Stimulated activated naive CD4-positive, alpha-beta T cell (primary cell): Measurements from ENCODE around the gene TEDC1.
A peak's percentile ranks its signal among the peaks of the same experiment; 100 is the strongest.

ENCODE experiments used
- DNase-seq, 6 experiments: peaks; one replicate each; lab custom pipeline; 2025; lab: John Stamatoyannopoulos, UW

TEDC1 gene

DNA sequence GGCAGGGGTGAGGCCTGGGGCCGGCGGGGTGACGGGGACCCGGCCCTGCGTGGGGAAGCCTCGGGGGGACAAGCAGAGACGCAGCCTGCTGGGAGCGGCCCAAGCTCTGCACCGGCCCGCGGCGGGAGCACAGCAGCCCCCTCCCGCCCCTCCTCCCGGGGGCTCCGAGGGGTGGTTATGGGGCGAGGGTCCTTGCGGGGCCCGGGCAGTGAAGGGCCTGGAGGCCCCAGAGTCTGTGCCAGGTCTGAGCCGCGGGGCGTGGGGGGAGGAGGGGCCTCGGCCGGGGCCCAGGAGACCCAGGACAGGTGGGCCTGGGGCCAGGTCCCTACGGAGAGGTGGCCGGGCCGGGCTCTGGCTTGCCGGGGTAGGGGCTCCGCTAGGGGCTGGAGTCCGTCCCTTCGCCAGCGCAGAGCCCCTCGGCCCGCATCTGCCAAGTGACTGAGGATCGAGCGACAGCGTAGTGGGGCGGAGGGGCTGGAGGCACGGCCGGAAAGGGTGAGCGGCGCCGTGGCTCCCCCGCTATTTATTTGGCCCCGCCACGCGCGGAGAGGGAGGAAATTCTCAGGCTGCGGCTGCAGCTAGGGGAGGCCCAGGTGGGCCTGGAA, 35.8 kb downstream of the TEDC1 start:
- no peak for DNase-seq

DNA sequence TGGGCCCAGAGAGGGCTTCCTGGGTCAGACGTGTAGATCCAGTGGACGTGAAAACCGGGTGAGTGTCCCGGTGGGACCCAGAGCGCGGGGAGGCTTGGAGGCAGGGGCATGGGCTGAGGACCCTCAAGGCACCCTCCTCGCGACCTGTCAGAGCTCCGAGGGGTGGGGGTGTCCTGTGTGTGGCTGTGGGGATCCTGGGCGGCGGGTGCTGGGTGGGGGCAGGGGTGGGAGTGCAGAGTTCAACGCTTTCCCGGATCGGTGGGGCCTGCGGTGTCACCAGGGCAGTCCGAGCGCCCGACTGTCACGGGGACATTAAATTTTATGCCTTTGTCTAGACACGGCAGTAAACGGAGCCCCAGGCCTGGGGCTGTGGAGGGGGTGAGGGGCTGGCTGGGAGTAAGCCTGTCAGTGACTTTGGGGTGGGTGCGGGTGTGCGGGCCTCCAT, 36.4 kb downstream of the TEDC1 start:
- no peak for DNase-seq

DNA sequence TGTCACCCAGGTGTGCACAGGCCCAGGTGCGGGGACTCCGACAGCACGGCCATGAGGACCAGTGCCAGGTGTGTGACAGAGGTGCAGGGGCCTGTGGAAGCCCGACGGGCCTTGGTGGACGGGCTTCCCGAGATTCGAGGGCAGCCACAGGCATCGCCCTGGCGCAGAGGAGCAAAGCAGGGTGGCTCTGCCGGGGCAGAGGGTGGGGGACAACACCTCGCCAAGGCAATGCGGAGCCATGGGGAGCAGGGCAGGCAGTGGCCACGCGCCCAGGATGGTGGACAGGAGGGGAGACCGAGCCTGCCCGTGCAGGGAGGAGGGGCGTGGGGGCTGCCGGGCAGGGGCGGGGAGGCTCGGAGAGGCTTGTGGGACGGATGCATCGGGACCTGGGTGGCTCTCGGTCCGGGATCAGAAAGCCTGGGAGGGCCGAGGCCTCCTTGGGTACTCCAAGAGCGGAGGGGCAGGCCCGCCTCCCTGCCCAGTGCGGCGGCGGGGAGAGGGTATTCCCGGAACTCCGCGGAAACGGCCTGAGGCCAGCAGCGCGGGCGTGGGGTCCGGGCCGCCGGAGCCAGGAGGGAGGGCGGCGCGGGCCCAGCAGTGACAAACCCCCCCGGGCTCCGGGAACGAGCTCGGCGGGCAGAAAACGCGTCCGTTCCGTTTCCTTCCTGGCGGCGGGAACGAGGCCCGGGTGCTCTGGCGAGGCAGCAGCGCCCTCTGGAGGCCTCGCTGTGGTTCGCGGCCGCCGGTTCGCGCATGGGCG, 37.0 kb downstream of the TEDC1 start:
- DNase-seq = peak; percentile 53 to 79 (median 70)

DNA sequence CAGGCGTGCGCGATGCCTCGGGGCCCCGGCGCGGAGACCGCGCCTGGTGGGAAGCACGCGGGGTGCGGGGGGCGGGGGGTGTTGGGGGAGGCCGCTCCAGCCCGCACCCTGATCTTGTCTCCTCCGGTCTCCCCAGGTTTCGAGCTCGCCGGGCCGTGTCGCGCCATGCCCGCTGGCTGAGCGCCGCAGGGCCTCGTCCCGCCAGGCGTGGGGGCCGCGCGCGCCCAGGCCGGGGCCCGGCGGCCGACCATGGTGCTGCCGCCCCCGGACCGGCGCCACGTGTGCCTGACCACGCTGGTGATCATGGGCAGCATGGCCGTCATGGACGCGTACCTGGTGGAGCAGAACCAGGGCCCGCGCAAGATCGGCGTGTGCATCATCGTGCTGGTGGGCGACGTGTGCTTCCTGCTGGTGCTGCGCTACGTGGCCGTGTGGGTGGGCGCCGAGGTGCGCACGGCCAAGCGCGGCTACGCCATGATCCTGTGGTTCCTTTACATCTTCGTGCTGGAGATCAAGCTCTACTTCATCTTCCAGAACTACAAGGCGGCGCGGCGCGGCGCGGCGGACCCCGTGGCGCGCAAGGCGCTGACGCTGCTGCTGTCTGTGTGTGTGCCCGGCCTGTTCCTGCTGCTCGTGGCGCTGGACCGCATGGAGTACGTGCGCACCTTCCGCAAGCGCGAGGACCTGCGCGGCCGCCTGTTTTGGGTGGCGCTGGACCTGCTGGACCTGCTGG, 37.7 kb downstream of the TEDC1 start:
- peak in 2 of 6 experiments; percentile 40 to 56 for DNase-seq

DNA sequence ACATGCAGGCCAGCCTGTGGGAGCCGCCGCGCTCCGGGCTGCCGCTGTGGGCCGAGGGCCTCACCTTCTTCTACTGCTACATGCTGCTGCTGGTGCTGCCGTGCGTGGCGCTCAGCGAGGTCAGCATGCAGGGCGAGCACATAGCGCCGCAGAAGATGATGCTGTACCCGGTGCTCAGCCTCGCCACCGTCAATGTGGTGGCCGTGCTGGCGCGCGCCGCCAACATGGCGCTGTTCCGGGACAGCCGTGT, 38.2 kb downstream of the TEDC1 start:
- peak in 2 of 6 experiments; percentile 50 to 55 for DNase-seq

DNA sequence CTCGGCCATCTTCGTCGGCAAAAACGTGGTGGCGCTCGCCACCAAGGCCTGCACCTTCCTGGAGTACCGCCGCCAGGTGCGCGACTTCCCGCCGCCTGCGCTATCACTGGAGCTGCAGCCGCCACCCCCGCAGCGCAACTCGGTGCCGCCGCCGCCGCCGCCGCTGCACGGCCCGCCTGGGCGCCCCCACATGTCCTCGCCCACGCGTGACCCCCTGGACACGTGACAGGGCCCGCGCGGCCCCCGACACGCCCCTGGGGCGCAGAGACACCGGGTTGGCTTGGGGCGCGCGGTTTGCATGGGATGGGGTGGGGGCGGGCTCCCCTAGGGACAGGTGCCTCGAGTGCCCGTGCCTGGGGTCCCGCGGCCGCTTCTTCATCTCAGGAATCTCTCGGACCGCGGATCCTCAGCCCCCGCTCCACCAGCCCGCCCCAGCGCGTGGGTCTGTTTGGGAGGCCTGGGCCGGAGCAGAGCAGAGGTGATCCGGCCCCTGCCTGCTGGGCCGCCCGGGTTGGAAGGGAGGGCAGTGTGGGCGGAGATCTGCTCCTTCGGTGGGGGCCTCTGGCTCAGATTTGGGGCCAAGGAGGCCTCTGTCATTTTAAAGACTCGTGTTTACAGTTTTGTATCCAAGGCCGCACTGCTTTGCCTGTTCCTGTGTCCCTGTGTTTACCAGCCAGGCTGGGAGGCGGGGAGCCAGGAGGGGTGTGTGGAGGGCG, 38.7 kb downstream of the TEDC1 start:
- DNase-seq = peak in 2 of 6 experiments; percentile 12 to 20

DNA sequence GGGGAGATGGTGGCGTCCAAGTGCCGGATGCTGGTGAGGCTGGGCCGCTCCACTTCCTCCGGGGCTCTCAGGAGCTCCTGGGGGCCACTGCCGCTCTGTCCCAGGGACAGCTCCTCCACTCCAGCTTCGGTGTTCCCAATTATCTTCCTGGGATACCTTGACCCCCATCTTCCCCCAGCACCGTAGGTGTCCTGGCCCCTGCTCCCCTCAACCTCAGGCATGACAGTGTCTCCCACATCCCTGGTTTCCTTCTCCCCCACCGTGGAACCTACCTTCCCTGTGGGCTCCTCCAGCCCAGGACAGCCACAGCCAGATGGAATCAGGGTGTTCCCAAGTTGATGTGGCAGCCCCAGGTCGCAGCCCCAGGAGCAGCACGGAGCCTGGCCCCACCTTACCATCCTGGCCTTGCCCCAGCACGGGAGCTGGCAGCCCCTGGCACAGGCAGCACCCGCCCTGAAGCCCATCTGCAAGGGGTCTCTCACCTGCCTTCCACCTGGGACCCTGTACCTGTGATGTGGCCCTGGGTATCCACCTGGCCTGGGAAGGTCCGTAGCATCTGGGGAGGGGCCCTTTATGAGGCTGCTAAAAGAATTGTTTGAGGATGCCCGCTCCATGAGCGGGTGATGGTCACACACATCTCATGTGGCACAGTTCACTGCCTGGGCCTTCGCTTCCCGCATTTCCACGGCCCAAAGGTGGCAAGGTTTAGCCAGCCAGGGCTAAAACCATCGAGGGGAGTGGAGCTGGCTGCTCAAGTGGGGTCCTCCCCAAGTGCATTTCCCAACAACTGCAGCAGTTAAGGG, 39.4 kb downstream of the TEDC1 start:
- no peak for DNase-seq

DNA sequence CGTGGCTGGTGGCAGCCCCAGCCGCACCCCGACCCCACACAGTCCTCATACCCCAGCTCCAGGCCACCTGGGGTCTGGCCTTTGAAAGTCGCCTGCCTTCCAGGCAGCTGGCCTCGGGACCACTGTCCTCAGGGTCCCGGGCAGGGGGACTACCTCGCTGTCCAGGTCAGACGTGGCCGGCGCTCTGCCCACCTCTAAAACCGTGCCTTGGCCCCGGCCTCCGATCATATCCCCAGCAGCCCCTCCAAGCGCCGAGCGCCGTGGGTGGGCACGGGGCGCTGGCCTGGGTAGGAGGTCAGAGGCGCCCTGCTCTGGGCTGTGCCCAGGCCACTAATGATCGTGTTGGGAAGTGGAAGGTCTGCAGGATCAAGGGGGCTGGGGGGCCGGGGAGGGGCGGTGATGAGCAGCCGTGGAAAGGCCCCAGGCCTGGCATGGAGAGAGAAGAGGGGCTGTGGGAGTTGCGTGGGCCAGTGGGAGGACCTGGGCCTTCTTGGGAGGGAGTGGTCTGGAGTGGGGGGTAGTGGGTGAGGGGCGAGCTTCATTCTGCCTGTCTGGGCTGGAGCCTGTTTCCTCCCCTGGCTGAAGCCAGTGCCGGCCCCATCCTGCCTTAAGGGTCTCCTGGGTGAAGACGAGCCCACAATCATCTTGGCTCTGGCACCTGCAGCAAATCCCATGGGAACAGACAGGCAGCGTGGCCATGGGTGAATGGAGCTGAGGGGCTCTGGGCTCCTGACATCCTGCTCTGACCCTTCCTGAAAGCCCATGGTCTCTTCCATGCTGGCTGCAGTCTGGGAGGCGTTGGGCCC, 40.2 kb downstream of the TEDC1 start:
- no peak for DNase-seq

DNA sequence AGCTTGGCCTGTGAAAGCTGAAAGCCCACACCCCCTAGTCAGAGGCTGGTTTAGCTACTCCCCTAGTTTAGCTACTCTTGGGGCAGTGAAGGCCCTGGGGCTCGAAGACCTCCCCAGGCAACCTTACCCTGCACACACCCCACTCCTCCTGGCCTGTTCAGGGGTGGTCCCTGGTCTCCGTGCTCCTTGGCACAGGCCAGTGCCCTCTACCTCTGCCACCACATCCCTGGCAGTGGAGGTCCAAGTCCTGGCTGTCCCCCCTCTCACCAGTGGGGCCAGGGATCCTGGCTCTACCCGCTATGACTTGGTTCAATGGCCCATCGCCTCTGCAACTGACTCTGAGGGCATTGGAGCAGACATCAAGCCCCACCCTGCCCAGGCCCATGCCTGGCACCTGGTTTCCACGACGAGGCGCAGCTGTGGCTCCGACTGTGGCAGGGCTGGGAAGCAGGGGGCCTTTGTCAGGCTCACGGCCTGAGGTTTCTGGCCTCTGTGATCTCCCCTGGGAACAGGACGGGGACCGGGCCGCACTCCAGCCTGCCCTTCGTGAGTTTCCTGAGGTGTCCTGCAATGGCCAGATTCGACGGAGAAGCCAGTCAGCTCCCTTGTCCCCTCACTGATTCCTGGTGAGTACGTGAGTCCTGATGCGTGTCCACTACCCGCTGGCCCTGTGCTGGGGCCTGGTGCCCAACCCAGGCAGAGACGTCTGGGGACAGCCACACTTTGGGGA, 41.0 kb downstream of the TEDC1 start:
- DNase-seq = no peak

DNA sequence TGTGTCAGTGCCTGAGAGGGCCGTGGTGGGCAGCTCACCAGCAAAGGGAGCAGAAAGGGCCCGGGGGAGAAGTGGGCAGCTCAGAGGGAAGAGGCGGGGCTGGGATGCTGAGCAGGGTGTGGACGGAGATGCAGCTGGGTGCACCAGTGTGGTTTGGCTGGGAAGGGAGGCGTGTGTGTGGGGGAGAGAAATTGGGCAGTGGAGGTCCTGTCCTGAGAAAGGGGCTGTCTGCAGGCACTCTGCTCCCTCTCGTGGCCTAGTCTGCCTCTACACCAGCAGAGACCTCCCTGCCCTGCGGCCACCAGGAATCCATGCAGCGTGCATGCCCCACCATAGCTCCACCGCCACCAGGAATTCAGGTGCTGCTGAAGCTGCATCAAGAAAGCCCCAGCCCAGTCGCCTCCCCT, 41.7 kb downstream of the TEDC1 start:
- no peak for DNase-seq

DNA sequence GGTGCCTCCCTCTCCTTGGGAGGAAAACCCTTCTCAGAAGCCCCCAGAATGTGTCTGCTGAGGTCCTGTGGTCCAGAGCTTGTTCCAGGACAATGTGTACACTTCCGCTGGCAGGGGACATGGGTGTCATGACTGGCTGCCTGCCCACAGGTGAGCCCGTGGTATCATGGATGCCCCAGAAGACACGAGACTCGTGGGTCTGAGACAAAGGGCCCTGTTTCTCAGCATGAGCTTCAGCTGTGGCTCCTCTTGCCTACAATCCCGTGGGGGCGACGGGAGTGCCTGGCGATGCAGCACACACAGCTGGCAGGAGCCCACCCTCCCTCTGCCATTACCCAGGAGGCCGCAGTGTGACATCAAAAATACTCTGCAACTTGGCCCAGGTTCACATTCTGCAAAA, 42.3 kb downstream of the TEDC1 start:
- DNase-seq = no peak

DNA sequence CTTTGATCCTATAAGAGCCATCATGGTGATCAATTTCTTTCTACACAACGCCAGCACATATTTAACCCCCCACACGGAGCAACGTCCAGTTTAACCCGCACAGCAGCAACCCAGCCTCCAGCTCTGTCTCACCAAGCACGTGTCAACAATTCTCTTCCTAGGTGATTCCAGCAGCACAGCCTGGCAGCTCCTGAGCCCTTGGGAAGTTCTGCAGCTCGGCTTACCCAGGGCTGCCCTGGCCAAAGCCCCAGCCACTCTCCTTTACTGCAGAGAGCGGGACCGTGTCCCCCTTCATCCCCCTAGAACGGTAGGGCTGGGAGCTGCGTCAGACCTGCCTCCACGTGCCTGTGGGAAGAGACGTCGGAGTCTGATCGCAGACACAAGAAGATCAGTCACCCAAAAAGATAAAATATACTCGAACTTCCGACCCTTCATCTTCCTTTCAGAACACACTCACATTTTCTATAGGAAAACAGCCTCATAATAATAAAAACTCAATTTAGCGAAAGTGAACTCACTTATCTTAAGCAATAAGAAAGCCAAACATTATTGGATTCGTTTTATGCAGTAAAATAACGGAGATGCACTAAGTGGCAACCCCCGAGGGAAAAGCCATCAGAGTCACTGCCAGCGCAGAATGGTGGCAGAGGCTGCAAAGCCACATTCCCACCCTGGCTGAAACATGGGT, 42.9 kb downstream of the TEDC1 start:
- no peak for DNase-seq

DNA sequence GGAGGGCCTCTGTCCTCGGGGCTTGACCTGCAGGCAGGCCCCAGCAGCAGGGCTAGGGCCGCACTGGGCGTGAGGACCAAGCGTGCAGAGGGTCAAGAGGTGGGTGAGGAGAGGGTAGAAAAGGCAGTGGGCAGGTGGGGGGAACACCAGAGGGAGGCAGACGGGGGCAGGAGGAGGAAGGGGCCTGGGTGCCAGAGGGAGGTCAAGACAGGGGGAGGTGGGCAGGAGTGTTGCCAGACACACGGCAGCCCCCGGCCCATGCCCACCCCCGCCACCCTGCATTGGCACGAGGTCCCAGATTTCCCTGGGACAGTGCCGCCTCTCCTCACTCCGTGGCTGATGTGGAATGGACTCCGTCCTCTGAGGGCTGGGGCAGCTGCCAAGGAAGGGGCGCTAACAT, 43.5 kb downstream of the TEDC1 start:
- DNase-seq = no peak

DNA sequence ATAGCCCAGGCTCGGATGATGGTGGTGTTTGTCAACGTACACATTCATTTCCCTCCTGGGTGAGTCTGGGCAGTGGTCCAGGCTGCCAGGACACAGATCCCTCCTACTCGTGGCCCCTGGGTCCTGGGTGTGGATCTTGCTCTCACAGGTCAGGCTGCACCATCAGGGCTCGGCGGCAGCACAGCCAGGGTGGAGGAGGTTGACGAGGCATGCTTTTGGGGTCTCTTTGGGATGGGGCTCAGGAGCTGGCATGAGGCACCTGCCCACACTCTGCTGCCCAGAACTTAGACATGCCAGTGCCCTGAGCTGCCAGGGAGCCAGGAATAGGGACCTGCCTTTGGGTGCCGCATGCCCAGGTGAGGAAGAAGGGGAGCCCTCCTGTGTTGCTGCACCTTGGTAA, 45.0 kb downstream of the TEDC1 start:
- DNase-seq = no peak

DNA sequence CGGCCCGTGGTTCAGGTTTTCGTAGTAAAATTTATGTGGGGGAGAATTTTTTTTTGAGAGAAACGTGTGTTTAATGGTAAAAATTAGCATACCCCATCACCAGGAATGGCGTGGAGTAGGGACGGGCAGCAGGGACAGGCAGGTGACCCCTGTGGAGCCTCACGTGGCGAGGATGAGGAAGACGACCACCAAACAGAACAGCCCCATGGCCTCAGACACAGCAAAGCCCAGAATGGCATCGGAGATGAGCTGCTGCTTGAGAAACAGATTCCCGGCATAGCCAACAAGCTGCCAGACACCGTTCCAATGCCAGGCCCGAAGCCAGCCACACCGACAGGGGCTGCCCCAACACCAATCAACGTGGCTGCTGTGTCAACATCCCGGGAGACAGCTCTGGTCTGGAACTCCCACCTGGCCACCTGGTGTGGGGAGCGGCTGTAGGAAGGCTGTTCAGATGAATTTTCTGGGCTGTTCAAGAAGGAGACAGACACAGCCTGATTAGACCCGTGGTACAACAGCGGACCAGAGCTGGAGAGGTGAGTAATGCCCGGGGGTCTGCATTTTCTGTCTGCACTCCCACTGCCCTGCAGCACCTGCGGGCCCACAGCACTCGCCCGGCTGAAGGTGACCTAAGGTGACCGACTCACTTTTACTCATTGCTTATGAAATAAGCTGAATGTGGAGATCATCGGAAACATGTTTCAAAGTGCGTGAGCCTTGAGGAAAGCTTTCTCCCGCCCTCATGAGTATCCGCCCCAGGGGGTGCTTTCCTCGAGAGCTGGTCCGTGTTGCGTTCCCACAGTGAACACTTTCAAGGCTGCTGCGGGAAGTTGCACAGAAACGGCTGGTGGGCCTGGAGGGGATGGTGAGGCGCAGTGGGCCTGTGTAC, 45.9 kb downstream of the TEDC1 start:
- DNase-seq = no peak

DNA sequence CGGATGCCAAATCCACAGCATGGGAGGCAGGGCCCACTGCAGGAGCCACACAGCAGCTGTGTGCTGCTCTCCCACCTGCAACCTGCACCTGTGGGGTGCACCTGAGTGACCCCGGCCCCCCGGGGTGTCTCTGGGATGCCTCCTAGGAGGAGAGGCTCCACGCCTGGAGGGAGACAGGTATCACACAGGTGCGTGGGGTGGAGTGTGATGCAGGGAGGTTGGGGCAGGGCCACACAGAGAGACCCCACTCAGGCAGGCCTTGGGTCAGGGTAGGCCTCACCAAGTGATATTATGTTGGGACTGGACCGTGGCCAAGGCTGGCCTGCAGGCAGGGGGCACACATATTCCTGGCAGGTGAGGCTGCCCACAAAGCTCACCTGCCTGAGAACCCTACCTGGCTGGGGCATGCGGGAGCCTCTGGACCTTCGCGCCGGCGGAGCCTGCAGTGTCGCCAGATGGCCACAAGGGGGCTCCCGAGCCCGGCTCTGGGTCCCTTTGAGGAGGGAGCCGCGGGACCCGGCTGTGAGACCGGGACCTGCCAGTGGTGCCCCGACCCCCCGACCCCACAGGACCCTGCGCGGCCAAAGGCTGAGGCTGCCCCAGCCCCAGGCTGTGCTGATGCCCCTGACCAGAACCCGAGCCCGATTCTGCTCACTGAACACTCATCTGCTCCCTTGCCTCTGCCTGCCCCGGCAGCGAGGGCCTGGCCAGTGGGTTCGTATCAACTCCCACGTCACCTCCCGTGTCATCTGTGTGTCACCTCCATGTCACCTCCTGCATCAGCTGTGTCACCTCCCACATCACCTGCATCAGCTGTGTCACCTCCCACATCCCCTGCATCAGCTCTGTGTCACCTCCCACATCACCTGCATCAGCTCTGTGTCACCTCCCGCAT, 46.8 kb downstream of the TEDC1 start:
- DNase-seq = peak; percentile 17 to 74 (median 58)

DNA sequence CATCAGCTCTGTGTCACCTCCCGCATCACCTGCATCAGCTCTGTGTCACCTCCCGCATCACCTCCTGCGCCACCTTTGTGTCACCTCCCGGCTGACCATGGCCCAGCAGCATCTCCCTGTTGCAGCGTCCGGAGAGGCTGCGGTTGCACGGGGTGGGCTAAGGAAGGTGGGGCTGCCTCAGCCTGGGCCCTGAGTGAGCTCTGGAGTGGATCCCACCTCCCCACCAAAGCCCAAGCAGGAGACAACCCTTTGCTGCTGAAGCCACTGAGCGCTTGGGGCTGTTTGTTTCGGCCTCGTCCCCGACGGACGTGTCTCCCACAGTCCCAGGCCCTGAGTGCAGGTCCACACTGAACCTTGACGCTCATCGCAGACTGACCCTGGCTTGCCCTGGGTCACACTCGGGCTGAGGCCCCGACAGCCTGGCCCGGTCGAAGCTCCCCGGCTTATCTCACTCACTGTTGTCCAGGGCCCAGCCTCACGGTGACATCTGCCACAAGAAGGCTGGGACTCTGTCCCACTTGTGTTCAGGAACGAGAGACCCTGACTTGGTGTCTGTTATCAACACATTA, 47.5 kb downstream of the TEDC1 start:
- no peak for DNase-seq
